OCI-LY7 (cell line): ENCODE results near the gene CHN2. TPM values are rescaled to one million over a fixed set of nuclear protein-coding genes. Genes with fewer than 3 reads are reported as not detected.

ENCODE experiments used
- BruUV-seq: library from RNA; stranded (reverse); fragments of 400-500 nt; replicated peaks from 2 replicates; lab custom pipeline; 2021; lab: Mats Ljungman, UMichigan
- CTCF ChIA-PET: fragments of 300-600 bp; sonication (Branson Sonifier 250); formaldehyde crosslinking; loops from one replicate; lab custom pipeline; 2022; ENCODE audit warnings: antibody characterized with exemption; ENCODE audit not compliant: unreplicated experiment; lab: Charles Lee
- POLR2A ChIA-PET: fragments of 300-600 bp; sonication (Branson Sonifier 250); formaldehyde crosslinking; loops from one replicate; lab custom pipeline; 2022; ENCODE audit warnings: antibody characterized with exemption; lab: Charles Lee
- DNase-seq: peaks from one replicate; pipeline ENCODE4 v3.0.0-alpha.2; 2015; ENCODE audit warnings: low spot score
- H2AFZ ChIP-seq: fragments of 200-600 bp; sonication (generic), shearing (Covaris generic); 2 replicates; pipeline ENCODE4 v1.6.1; 2014; ENCODE audit warnings: mild to moderate bottlenecking, antibody characterized with exemption, low read length, moderate library complexity
- H3K27ac ChIP-seq: fragments of 200-600 bp; sonication (generic); 2 replicates; pipeline ENCODE4 v1.5.1; 2014; ENCODE audit warnings: mixed run types, low read depth, mild to moderate bottlenecking, moderate library complexity, low read length, inconsistent platforms; ENCODE audit not compliant: poor library complexity, severe bottlenecking
- H3K36me3 ChIP-seq: fragments of 200-600 bp; sonication (generic); 2 replicates; pipeline ENCODE4 v1.6.1; 2014; ENCODE audit warnings: mild to moderate bottlenecking, antibody characterized with exemption, low read length, moderate library complexity, mixed read lengths; ENCODE audit not compliant: insufficient read depth
- H3K4me1 ChIP-seq: fragments of 200-600 bp; sonication (generic); 2 replicates; pipeline ENCODE4 v1.5.1; 2014; ENCODE audit warnings: mild to moderate bottlenecking, low read length; ENCODE audit not compliant: insufficient read depth, poor library complexity, severe bottlenecking
- H3K4me2 ChIP-seq: fragments of 200-600 bp; sonication (generic); 2 replicates; pipeline ENCODE4 v1.6.1; 2014; ENCODE audit warnings: mild to moderate bottlenecking, low read length
- H3K4me3 ChIP-seq: fragments of 200-600 bp; sonication (generic); 2 replicates; pipeline ENCODE4 v1.5.1; 2014; ENCODE audit warnings: mild to moderate bottlenecking, low read depth, low read length; ENCODE audit not compliant: poor library complexity, severe bottlenecking
- H3K79me2 ChIP-seq: fragments of 200-600 bp; sonication (generic); 2 replicates; pipeline ENCODE4 v1.6.1; 2016; ENCODE audit warnings: low read depth, mild to moderate bottlenecking, low read length, moderate library complexity, mixed read lengths; ENCODE audit not compliant: insufficient read depth
- H3K9me2 ChIP-seq: fragments of 200-600 bp; sonication (generic); 2 replicates; pipeline ENCODE4 v1.6.1; 2016; ENCODE audit warnings: mild to moderate bottlenecking, low read length, mixed read lengths; ENCODE audit not compliant: insufficient read depth
- H3K9me3 ChIP-seq: fragments of 200-600 bp; sonication (generic); 2 replicates; pipeline ENCODE4 v1.6.1; 2014; ENCODE audit warnings: mild to moderate bottlenecking, mixed run types, low read length, mixed read lengths
- H4K20me1 ChIP-seq: fragments of 200-600 bp; sonication (generic); 2 replicates; pipeline ENCODE4 v1.6.1; 2014; ENCODE audit warnings: mild to moderate bottlenecking, antibody characterized with exemption, low read length, moderate library complexity, mixed read lengths; ENCODE audit not compliant: insufficient read depth
- CTCF ChIP-seq: fragments of 200-600 bp; sonication (generic); conservative IDR thresholded peaks from 2 replicates; pipeline ENCODE4 v1.5.1; 2014; ENCODE audit warnings: mild to moderate bottlenecking, antibody characterized with exemption, low read length, moderate library complexity, mixed read lengths
- EZH2phosphoT487 ChIP-seq: fragments of 200-600 bp; sonication (generic); IDR thresholded peaks from 2 replicates; pipeline ENCODE4 v1.6.1; 2018; ENCODE audit warnings: low read depth, borderline replicate concordance, mild to moderate bottlenecking, mixed run types, antibody characterized with exemption, low read length, moderate library complexity, mixed read lengths
- intact Hi-C: fragments of 100-400 bp; cut with micrococcal nuclease; formaldehyde crosslinking; loops from one replicate; pipeline ENCODE4 v1.10.0; 2022; ENCODE audit not compliant: unreplicated experiment
- total RNA-seq, 2 experiments: library from RNA; depleted of rRNA in 1 of 2; stranded (reverse); fragments of >200 nt in 1 of 2; shearing (Covaris generic) in 1 of 2; gene quantifications; 2 replicates each; pipeline ENCODE4 v1.2.3, GENCODE V29; 2014 to 2022

Gene CHN2
- total RNA-seq, 2 experiments from 2014 or later, result not detected

GRCh38 chr7:29322023-29322712 is 127.6 kb downstream of the CHN2 start:
- H2AFZ ChIP-seq, result no peak overlapping the region
- TF ChIP-seq EZH2phosphoT487 (no peak), CTCF (no peak)
- BruUV-seq, result no TSS peak

GRCh38 chr7:29325476-29325875 is 130.9 kb downstream of the CHN2 start:
- H3K4me2 ChIP-seq, result no peak overlapping the region
- no TSS peak for BruUV-seq
- intact Hi-C loops, result no loop called here
- DNase-seq, result no peak
- H4K20me1 ChIP-seq, result no peaks in the 10 kb centered on the region
- ChIA-PET POLR2A (no interaction called here), CTCF (no interaction called here)
- no peaks in the 10 kb centered on the region for H3K36me3 ChIP-seq
- H3K9me3 ChIP-seq, result no peaks in the 10 kb centered on the region
- H2AFZ ChIP-seq, result no peak overlapping the region
- H3K4me1 ChIP-seq, result no peaks in the 10 kb centered on the region
- no peak overlapping the region for H3K4me3 ChIP-seq
- H3K27ac ChIP-seq, result no peak overlapping the region
- H3K9me2 ChIP-seq, result no peaks in the 10 kb centered on the region
- H3K79me2 ChIP-seq, result no peaks in the 10 kb centered on the region
- TF ChIP-seq CTCF, result no peak
- TF ChIP-seq EZH2phosphoT487, result no peak

More at GRCh38 chr7:29322023-29322712, 127.6 kb downstream of the CHN2 start:
- intact Hi-C loops, result no loop called here
- Histone ChIP-seq H3K9me2 (no peaks in the 10 kb centered on the region), H3K27ac (no peak overlapping the region), H3K79me2 (no peaks in the 10 kb centered on the region), H3K4me1 (no peaks in the 10 kb centered on the region), H3K36me3 (no peaks in the 10 kb centered on the region), H4K20me1 (no peaks in the 10 kb centered on the region), H3K4me3 (no peak overlapping the region), H3K4me2 (no peak overlapping the region), H3K9me3 (no peaks in the 10 kb centered on the region)
- CTCF ChIA-PET, result interaction anchor here (0.6 kb wide), 1 partner anchor 107 kb away, joined by 5 read pairs; no protein-coding TSS in a partner anchor
- DNase-seq, result no peak
- POLR2A ChIA-PET, result no interaction called here

- BruUV-seq, result no TSS peak
- no peaks in the 10 kb centered on the region for H3K9me2 ChIP-seq
- H3K36me3 ChIP-seq, result no peaks in the 10 kb centered on the region
- H2AFZ ChIP-seq, result no peak overlapping the region
- no peaks in the 10 kb centered on the region for H3K4me1 ChIP-seq
- H4K20me1 ChIP-seq, result no peaks in the 10 kb centered on the region
- ChIA-PET POLR2A (interaction anchor here (1.3 kb wide), 1 partner anchor 10 kb away, joined by 4 read pairs; no protein-coding TSS in a partner anchor), CTCF (no interaction called here)
- no peak overlapping the region for H3K4me3 ChIP-seq
- H3K9me3 ChIP-seq, result no peaks in the 10 kb centered on the region
- no peak for TF ChIP-seq CTCF
- TF ChIP-seq EZH2phosphoT487, result no peak
- H3K4me2 ChIP-seq, result no peak overlapping the region
- intact Hi-C loops, result no loop called here
- H3K27ac ChIP-seq, result no peak overlapping the region
- no peaks in the 10 kb centered on the region for H3K79me2 ChIP-seq
- no peak for DNase-seq
Observed at GRCh38 chr7:29326864-29327263, 132.3 kb downstream of the CHN2 start.
